Measurements from ENCODE around the gene EAF1. TPM values are rescaled to one million over a fixed set of nuclear protein-coding genes. Genes with fewer than 3 reads are reported as not detected.
"Not testable (repeated sequence)": the region's sequence is repeated elsewhere in the genome, so short reads cannot be mapped to it uniquely, and the experiment has no call there.

The EAF1 gene
- total and polyA plus RNA-seq, 12 donors: 2.6 to 30.6 (median 20.3) TPM

GRCh38 chr3:15380980-15381890 is 46.2 kb upstream of the EAF1 start:
- Histone ChIP-seq H3K4me3 (no peak overlapping the region), H3K36me3 (replicated peaks in 1 of 2) (no peaks in the 10 kb centered on the region), H3K9me3 (replicated peaks in 1 of 3) (peaks cover 0 to under 1% (median 0%) of the 10 kb centered on the region in 3 donors), H3K4me1 (replicated peaks in 1 of 2) (peaks cover 29 to 36% of the 10 kb centered on the region in 2 donors), H3K27me3 (no peaks in the 10 kb centered on the region), H3K27ac (peak overlapping the region in 1 of 5 donors; percentile 6)
- no peak for TF ChIP-seq CTCF (IDR thresholded peaks at IDR 0.05)
- intact Hi-C loops (cut with DNase I): loop anchor here in 1 of 2 donors (10.0 kb wide), 1 partner anchor 116 kb away; no protein-coding TSS in a partner anchor
- WGBS, 4 donors: 52 to 62% (median 59%) methylated on average over 6 of the region's 6 CpGs
- peak in 6 of 7 donors; percentile 50 to 69 (median 60) for DNase-seq

GRCh38 chr3:15382405-15382923 is 44.9 kb upstream of the EAF1 start:
- WGBS, 4 donors: 72 to 87% (median 80%) methylated on average over 3 of the region's 3 CpGs
- no peak overlapping the region for H3K27ac ChIP-seq
- H3K4me1 ChIP-seq (replicated peaks in 1 of 2): peaks cover 38 to 48% of the 10 kb centered on the region in 2 donors
- H3K27me3 ChIP-seq: no peaks in the 10 kb centered on the region
- H3K9me3 ChIP-seq (replicated peaks in 1 of 3): peaks cover 0 to 4% (median 0%) of the 10 kb centered on the region in 3 donors
- H3K4me3 ChIP-seq: no peak overlapping the region
- TF ChIP-seq POLR2A (IDR thresholded peaks at IDR 0.05): no peak
- no peak for TF ChIP-seq CTCF (IDR thresholded peaks at IDR 0.05)
- no peaks in the 10 kb centered on the region for H3K36me3 ChIP-seq (replicated peaks in 1 of 2)
- DNase-seq: peak in 1 of 7 donors; percentile 34
- intact Hi-C loops (cut with DNase I): loop anchor here in 1 of 2 donors (10.0 kb wide), 1 partner anchor 118 kb away; no protein-coding TSS in a partner anchor

- Histone ChIP-seq H3K4me1 (replicated peaks in 1 of 2) (peaks cover 41 to 50% of the 10 kb centered on the region in 2 donors), H3K4me3 (no peak overlapping the region), H3K27ac (peak overlapping the region in 4 of 5 donors; percentile 50 to 83 (median 63)), H3K27me3 (no peaks in the 10 kb centered on the region), H3K9me3 (replicated peaks in 1 of 3) (peaks cover 0 to 4% (median 0%) of the 10 kb centered on the region in 3 donors), H3K36me3 (replicated peaks in 1 of 2) (no peaks in the 10 kb centered on the region)
- 80 to 88% (median 87%) methylated on average over 4 of the region's 4 CpGs for WGBS, 4 donors
- TF ChIP-seq POLR2A (IDR thresholded peaks at IDR 0.05) (no peak), CTCF (IDR thresholded peaks at IDR 0.05) (no peak)
- intact Hi-C loops (cut with DNase I): loop anchor here in 1 of 2 donors (10.0 kb wide), 1 partner anchor 120 kb away; no protein-coding TSS in a partner anchor
- DNase-seq: peak in 5 of 7 donors; percentile 10 to 55 (median 35)
Observed at GRCh38 chr3:15384510-15385237, 42.7 kb upstream of the EAF1 start.

GRCh38 chr3:15385238-15385695 is 42.1 kb upstream of the EAF1 start:
- 71 to 81% (median 75%) methylated on average over 10 of the region's 10 CpGs for WGBS, 4 donors
- H3K36me3 ChIP-seq (replicated peaks in 1 of 2); H3K9me3 ChIP-seq (replicated peaks in 1 of 3); H3K4me3 ChIP-seq; H3K27me3 ChIP-seq: not testable (repeated sequence)
- Histone ChIP-seq H3K27ac (peak overlapping the region; percentile 48 to 83 (median 51)), H3K4me1 (replicated peaks in 1 of 2) (peaks cover 41 to 50% of the 10 kb centered on the region in 2 donors)
- DNase-seq: peak in 4 of 7 donors; percentile 12 to 50 (median 34)
- intact Hi-C loops (cut with DNase I): loop anchor here in 1 of 2 donors (10.0 kb wide), 1 partner anchor 120 kb away; no protein-coding TSS in a partner anchor

Measured in adrenal gland (tissue), 12 donors.